Right ventricle myocardium superior (tissue), 1 donor: Measurements from ENCODE around the gene PIP5K1B. TPM values are rescaled to one million over a fixed set of nuclear protein-coding genes. Genes with fewer than 3 reads are reported as not detected.
A peak's percentile ranks its signal among the peaks of the same experiment; 100 is the strongest.

Experiments used
- ATAC-seq: fragments of 200-7000 bp; cut with Tn5 transposase; one replicate; pipeline ENCODE4 v1.9.1; 2020; ENCODE audit warnings: mild to moderate bottlenecking; ENCODE audit not compliant: poor library complexity
- DNase-seq: peaks from one replicate; pipeline ENCODE4 v3.0.0-alpha.2; 2020
- intact Hi-C: fragments of 100-400 bp; cut with DNase I; formaldehyde crosslinking; loops from one replicate; pipeline ENCODE4 v1.11.2; 2022
- total RNA-seq: library from RNA; stranded (reverse); fragmentation: NEBNext Ultra II Directional; extraction: Animal tissue kit (Norgen Biotek cat#: 25700); gene quantifications from one replicate; pipeline ENCODE4 v1.2.1, GENCODE V29; 2021
- donor health status: DM: no; HTN: yes; CAD: no; lungs with severe emphysema.

Gene PIP5K1B
- total RNA-seq, 1 donor from 2014 or later = 62.8 TPM

DNA sequence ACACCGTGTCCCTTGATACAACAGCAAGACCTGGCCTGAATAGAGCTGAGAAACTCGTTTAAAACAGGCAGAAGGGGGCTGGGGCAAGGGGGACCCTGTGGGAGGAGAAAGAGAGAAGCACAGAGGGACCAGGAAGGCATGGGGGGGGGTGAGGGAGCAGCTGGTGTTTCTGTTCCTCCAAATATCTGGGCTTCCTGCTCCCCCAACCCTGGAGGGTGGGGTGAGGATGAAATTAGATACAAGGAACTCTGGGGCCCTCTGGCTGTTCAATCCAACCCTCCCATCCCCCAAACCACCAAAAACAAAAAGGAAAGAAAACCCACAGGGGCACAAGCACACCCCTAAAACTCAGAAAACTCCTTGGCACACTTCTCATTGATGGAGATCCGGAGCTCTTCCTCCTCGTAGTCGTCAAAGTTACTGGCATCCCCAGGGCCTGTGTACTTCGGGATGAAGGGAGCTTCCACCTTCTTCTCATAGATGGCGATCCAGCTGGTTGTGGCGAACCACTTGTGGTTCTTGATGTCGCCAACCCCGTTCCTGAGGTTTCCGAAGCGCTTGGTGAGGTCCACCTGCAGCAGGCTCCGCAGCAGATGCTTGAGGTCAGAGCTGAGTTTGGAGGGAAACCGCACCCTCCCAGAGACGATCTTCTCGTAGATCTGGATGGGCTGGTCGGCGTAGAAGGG, 307.8 kb downstream of the PIP5K1B start:
- intact Hi-C loops = no loop called here
- DNase-seq = no peak
- no peak for ATAC-seq

DNA sequence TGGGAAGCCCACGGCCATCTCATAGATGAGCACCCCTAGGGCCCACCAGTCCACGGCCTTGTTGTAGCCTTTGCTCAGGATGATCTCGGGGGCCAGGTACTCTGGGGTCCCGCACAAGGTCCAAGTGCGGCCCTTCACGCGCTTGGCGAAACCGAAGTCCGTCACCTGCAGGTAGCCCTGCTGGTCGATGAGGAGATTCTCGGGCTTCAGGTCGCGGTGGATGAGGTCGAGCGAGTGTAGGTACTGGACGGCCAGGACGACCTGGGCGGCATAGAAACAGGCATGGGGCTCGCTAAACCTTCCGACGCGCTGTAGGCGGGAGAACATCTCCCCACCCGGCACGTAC, 308.3 kb downstream of the PIP5K1B start:
- intact Hi-C loops = no loop called here
- no peak for DNase-seq
- ATAC-seq = no peak

DNA sequence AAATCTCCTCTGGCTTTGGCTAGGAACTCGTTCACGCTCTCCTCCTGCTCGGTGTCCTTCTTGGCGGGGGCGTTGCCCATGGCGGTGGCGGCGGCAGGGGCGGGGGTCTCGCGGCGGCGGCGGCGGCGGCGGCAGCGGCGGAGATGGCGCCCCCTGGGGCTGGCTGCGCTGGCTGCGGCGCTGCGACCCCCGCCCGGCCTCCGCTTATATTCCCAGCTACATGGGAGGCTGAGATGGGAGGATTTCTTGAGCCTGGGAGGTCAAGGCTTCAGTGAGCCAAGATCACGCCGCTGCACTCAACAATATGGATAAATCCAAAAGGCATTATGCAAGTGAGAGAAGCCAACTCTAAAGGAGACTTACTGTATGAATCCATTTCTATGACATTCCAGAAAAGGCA, 309.0 kb downstream of the PIP5K1B start, which contains the start of gene PRKACG:
Gene PRKACG, minus strand, starts transcription at position 101 of the 400 bp plus-strand sequence. Its CDS starts 21 bp downstream, at position 80.
- ATAC-seq = no peak
- no peak for DNase-seq
- intact Hi-C loops = no loop called here

DNA sequence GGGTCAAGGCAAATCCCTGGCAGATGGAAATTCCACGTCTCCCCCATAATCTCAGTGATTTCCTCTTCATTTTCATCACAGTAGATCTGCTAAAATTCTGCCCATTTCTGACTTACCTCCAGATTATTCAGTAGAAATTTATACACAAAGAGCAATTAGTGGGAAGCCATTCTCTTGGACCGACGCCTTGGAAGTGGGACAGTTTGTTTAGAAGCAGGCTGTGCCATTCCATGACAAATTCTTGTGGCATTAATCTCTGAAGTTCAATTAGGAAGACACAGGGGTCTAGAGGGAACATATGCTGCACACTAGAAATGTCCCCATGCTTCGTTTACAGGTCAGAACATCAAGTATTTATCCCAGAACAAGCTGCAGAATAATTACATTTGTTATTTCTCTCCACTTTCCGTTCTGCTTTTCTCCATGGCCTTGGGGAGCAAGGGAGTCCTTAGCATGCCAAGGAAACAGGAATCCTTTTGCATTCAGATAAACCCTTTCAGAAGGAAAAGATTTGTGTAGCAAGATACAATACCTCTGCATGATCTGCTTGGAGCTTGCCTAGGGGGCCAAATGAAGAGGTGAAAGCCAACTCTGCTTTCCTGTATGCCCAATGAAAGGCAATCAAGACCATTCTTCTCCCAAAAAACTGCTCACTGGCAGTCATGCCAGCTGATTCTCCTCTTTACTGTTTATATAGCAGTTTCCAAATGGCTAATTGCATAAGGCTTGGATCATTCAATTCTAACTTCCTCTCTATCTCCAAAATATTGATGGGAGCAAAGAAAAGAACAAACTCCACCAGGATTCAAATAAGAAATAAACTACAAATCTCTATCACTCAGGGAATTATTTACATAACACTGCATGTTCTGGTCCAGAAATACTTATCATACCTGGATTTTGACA, 311.4 kb downstream of the PIP5K1B start:
- intact Hi-C loops = no loop called here
- ATAC-seq (no peak), DNase-seq (no peak)

DNA sequence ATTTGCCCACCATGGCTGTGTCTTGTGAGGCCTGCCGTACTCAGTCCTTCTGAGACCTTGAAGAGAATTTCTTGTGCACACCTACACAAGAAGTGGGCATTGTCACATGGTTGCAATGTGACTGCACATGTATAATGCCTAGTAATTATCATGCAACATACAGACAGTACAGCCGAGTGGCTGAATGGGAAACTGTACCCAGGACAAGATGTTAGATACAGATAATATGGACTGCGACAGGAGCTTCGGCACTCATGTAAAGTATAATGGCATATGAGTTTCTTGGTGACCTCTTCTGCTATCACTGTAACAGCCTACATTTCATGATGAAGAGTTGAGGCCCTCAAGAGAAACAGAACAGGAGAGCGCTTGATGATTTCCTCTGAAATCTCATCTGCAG, 313.7 kb downstream of the PIP5K1B start:
- ATAC-seq (no peak), DNase-seq (no peak)
- intact Hi-C loops = no loop called here

DNA sequence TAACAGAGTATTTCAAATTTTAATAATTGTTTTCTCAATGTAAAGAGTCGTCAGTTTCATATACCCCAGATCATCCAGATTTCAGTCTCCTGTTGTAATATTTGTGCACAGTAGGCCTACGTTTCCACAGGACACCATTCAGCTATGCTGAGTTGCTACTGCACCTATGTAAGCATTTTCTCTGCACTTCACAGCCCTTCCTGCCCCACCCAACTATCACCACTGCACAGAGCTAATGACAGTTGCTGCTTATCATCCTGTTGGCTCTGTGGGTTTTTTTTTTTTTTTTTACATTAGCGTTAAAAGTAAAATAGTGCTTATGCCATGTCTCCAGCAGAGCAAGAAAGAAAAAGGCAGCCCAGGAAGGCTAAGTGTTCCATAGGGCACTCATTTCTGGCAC, 314.8 kb downstream of the PIP5K1B start:
- intact Hi-C loops = no loop called here
- DNase-seq (no peak), ATAC-seq (no peak)

DNA sequence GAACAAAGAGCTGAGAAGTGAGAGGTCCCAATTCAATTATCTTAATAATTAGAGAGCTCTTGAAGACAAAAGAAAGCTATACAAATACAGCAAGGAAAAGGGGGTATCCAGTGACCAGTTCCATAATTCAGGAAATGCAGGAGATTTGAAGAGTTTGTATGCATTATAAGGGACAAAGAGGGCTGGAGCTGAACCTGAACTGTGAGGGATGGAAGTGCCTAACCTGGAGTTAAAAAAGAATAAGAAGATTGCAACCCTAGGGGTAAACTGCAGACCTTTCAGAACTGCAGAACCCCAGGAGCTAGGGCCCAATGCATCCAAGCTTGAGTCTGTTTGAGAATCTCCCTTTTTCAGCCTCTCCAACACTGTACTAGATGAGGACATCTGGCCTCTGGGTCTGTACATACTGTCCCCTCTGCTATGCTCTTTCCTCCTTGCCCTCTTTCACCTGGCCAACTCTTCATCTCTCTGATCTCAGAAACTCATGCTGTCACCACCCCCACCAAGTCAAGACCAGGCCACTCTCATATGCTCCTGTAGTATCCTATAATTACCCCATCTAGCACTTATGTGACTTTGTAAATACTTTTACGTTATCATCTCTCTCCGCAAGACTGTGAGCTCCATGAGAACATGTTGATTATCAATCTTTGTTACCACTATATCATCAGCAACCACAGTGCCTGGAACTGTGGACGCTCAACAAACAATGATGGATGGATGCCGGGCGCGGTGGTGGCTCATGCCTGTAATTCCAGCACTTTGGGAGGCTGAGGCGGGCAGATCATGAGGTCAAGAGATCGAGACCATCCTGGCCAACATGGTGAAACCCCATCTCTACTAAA, 315.5 kb downstream of the PIP5K1B start:
- intact Hi-C loops = no loop called here

DNA sequence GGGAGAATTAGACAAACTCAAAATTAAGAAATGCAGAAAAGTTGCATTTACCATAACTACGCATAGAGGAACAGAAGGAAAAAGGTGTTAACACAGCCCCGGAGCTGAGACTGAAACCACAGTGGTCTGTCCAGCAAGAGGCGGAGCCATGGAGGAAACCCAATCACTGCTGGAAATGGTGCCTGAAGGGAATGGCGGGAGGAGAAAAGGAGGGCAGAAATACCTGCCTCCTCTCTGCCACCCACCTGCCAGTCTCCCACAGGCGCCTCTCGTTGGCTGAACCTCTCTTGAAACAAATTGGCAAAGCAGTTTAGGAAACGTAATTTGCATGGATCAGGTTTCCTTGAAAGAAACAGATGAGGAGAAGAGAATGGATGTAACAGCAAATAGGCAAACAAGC, 318.6 kb downstream of the PIP5K1B start:
- intact Hi-C loops = no loop called here
- no peak for DNase-seq
- ATAC-seq = no peak

More for the DNA sequence above, 315.5 kb downstream of the PIP5K1B start:
- DNase-seq (no peak), ATAC-seq (no peak)

DNA sequence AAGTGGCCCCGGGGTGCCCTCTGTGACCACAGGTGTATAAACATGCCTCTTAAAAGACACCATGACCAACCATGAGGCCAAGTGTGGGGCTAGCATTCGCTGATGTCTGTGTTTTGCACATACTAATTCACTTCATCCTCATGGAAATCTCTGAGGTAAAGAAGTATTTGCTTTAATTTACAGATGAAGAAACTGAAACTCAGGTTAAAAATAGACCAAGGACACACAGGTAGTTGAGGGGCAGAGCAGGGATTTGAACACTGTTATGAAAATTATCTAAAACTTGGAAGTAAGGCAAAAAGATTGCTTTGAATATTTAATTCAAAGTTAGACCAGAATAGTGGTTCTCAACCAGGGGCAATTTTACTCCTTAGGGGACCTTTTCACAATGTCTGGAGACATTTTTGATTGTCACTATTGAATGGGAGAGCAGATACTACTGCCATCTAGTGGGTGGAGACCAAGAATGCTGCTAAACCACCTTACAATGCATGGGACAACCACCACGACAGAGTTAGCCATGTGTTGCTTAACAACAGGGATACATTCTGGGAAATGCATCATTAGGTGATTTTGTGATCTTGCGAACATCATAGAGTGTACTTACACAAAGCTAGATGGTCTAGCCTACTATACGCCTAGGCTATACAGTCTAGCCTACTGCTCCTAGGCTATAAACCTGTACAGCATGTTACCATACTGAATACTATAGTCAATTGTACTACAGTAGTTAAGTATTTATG, 322.5 kb downstream of the PIP5K1B start:
- ATAC-seq (peak; percentile 83), DNase-seq (no peak)
- intact Hi-C loops = loop anchor here (5.0 kb wide), 1 partner anchor 445 kb away; no protein-coding TSS in a partner anchor

DNA sequence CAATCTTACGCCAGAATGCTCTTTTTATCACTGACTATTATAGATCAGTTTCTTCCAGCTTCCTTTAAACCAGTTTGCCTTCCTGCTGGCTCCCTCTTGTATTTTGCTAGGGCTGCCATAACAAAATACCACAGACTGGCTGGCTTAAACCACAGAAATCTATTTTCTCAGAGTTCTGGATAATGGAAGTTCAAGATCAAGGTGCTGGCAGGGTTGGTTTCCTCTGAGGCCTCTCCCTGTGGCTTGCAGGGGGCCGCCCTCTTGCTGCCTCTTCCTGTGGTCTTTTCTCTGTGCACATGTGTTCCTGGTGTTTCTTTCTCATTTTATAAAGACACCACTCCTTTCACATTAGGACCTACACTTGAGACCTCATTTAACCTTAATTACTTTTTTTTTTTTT, 323.7 kb downstream of the PIP5K1B start:
- DNase-seq = no peak
- ATAC-seq = no peak
- intact Hi-C loops = loop anchor here (5.0 kb wide), 1 partner anchor 446 kb away; no protein-coding TSS in a partner anchor

DNA sequence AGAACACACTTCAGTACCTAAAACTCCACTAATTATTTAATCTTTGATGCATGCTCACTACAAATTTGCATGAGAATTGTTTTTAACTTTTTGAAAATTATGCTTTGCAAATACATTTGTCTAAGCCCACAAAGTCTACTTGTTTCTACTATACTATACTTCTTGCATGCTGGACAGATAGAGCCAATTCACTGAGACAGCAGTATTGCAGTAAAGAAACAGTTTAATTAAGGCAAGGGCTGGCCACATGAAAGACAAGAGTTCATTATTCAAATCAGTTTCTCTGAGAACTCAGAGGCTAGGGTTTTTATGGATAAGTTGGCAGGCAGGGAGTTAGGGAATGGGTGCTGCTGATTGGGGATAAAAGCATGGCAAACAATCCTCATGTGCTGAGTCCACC, 324.5 kb downstream of the PIP5K1B start:
- intact Hi-C loops = loop anchor here (5.0 kb wide), 1 partner anchor 447 kb away; no protein-coding TSS in a partner anchor
- ATAC-seq (no peak), DNase-seq (no peak)

DNA sequence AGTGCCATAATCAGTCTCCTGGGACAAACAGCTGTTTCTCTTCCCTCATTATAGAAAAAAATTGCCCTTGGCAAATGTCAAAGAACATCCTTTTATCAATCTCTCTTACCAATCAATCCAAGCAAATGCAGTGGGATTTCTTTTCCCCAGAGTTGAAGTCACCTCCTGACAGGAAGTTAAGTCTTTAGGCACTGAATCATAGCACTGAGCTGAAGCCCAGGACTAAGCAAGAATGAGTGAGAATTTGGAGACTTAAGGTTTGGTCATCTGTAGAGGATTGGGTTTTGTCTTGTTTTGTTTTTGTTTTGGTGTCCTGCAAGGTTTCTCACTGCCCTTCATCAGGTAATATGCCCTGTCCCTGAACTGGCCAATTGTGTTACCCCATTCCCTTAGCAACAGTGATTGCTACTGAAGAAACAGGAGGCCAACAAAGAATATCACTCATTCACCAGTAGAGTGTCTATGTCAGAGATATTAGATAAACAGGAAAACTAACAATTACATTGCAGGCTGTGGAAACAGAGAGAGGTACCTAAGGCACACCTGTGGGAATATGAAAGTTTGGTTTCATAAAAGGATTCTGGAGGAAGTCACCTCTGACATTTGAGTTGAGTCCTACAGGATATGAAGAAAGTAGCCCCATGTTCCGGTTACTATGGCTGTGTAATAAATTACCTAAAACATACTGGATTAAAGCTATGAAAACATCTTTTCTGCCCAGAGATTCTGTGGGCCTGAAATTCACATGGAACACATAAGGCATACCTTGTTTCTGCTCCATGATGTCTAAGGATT, 326.0 kb downstream of the PIP5K1B start:
- intact Hi-C loops = no loop called here
- DNase-seq (no peak), ATAC-seq (no peak)

DNA sequence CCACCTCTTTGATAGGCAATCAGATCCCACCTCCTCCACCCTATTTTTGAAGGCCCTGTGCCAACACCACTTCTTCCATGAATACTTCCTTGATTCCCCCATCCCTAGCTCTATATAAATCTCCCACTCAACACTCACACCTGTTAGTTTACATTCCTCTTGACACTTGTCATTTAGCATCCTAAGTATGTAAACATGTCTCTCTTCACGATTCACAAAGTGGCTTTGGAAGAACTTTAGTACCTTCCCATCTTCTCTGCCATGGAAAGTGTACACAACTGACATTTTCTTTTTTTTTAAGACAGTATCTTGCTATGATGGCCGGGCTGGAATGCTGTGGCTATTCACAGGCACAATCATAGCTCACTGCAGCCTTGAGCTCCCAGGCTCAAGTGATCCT, 329.0 kb downstream of the PIP5K1B start:
- intact Hi-C loops = no loop called here
- DNase-seq = no peak
- no peak for ATAC-seq

DNA sequence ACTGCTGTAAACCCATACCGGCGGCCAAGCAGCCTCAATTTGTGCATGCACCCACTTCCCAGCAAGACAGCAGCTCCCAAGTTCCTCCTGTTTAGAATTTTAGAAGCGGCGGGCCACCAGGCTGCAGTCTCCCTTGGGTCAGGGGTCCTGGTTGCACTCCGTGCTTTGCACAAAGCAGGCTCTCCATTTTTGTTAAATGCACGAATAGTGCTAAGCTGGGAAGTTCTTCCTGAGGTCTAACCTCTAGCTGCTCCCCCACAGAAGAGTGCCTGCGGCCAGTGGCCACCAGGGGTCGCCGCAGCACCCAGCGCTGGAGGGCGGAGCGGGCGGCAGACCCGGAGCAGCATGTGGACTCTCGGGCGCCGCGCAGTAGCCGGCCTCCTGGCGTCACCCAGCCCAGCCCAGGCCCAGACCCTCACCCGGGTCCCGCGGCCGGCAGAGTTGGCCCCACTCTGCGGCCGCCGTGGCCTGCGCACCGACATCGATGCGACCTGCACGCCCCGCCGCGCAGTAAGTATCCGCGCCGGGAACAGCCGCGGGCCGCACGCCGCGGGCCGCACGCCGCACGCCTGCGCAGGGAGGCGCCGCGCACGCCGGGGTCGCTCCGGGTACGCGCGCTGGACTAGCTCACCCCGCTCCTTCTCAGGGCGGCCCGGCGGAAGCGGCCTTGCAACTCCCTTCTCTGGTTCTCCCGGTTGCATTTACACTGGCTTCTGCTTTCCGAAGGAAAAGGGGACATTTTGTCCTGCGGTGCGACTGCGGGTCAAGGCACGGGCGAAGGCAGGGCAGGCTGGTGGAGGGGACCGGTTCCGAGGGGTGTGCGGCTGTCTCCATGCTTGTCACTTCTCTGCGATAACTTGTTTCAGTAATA, 330.6 kb downstream of the PIP5K1B start, which contains the start of gene FXN:
Gene FXN, plus strand, starts transcription at position 315 of the 871 bp plus-strand sequence. Its CDS starts 31 bp downstream, at position 346.
- intact Hi-C loops = no loop called here
- DNase-seq = peak; percentile 90

DNA sequence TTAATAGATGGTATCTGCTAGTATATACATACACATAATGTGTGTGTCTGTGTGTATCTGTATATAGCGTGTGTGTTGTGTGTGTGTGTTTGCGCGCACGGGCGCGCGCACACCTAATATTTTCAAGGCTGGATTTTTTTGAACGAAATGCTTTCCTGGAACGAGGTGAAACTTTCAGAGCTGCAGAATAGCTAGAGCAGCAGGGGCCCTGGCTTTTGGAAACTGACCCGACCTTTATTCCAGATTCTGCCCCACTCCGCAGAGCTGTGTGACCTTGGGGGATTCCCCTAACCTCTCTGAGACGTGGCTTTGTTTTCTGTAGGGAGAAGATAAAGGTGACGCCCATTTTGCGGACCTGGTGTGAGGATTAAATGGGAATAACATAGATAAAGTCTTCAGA, 331.3 kb downstream of the PIP5K1B start:
- ATAC-seq (peak; percentile 15), DNase-seq (no peak)
- intact Hi-C loops = no loop called here

More for the DNA sequence above, 330.6 kb downstream of the PIP5K1B start, which contains the start of gene FXN:
- ATAC-seq = peak; percentile 97

DNA sequence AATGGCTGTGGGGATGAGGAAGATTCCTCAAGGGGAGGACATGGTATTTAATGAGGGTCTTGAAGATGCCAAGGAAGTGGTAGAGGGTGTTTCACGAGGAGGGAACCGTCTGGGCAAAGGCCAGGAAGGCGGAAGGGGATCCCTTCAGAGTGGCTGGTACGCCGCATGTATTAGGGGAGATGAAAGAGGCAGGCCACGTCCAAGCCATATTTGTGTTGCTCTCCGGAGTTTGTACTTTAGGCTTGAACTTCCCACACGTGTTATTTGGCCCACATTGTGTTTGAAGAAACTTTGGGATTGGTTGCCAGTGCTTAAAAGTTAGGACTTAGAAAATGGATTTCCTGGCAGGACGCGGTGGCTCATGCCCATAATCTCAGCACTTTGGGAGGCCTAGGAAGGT, 331.8 kb downstream of the PIP5K1B start:
- DNase-seq (no peak), ATAC-seq (no peak)
- intact Hi-C loops = no loop called here
